Suprapubic skin (tissue), 3 donors: ENCODE data around the gene RING1.

Source experiments
- POLR2A ChIP-seq, 2 donors: fragments of 450-650 bp; IDR thresholded peaks; one replicate each; pipeline ENCODE4 v1.6.1; 2017; ENCODE audit warnings: antibody characterized with exemption in 2 of 2, mild to moderate bottlenecking in 2 of 2, moderate library complexity in 2 of 2
- TF ChIP-seq, protein P1 (sequence below), 2 donors: fragments of 200-600 bp in 1 of 2; fragments of 450-650 bp in 1 of 2; sonication (generic) in 1 of 2; IDR thresholded peaks; one replicate each; pipeline ENCODE4 v1.5.1; 2016 to 2019; ENCODE audit warnings: antibody characterized with exemption in 2 of 2, mild to moderate bottlenecking in 1 of 2, moderate library complexity in 1 of 2

DNA sequence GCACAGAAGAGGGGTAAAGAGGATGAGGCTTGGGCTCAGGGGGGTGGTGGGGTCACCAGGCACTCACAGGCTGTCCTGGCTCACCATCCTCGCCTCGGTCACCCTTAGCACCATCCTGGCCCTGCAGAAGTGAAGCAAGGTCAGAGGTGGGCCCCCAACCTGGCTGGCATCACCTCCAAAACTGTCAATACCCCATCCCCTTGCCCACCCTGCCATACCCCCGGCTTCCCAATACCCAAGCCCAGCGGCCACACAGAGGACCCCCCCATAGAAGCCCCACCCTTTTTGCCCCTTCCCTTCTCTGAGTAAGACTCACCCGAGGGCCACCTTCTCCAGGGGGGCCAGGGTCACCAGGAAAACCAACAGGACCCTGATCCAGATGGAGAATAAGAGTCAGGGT lies 39.7 kb upstream of the RING1 start:
- no peak for TF ChIP-seq POLR2A (IDR thresholded peaks at IDR 0.05)
- TF ChIP-seq, protein P1, sequence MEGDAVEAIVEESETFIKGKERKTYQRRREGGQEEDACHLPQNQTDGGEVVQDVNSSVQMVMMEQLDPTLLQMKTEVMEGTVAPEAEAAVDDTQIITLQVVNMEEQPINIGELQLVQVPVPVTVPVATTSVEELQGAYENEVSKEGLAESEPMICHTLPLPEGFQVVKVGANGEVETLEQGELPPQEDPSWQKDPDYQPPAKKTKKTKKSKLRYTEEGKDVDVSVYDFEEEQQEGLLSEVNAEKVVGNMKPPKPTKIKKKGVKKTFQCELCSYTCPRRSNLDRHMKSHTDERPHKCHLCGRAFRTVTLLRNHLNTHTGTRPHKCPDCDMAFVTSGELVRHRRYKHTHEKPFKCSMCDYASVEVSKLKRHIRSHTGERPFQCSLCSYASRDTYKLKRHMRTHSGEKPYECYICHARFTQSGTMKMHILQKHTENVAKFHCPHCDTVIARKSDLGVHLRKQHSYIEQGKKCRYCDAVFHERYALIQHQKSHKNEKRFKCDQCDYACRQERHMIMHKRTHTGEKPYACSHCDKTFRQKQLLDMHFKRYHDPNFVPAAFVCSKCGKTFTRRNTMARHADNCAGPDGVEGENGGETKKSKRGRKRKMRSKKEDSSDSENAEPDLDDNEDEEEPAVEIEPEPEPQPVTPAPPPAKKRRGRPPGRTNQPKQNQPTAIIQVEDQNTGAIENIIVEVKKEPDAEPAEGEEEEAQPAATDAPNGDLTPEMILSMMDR (IDR thresholded peaks at IDR 0.05), result no peak
